Fibroblast of lung (primary cell): ENCODE measurements around the gene COX6A1. TPM values are rescaled to one million over a fixed set of nuclear protein-coding genes. Genes with fewer than 3 reads are reported as not detected.

ENCODE experiments used
- DNase-seq, 2 donors: peaks; one replicate each; pipeline versions ENCODE4 v3.0.0 to v3.0.0-alpha.2; 2010; ENCODE audit warnings: low read depth in 2 of 2
- H2AFZ ChIP-seq: 2 replicates; pipeline ENCODE4 v1.5.1; 2012; ENCODE audit warnings: low read length, control low read depth, inconsistent platforms
- H3K27ac ChIP-seq: 2 replicates; pipeline ENCODE4 v1.5.1; 2011; ENCODE audit warnings: low read length, control low read depth; ENCODE audit not compliant: insufficient read depth
- H3K27me3 ChIP-seq: 2 replicates; pipeline ENCODE4 v1.5.1; 2011; ENCODE audit warnings: mild to moderate bottlenecking, low read length; ENCODE audit not compliant: control insufficient read depth, insufficient read depth
- H3K36me3 ChIP-seq: 2 replicates; pipeline ENCODE4 v1.5.1; 2011; ENCODE audit warnings: low read length; ENCODE audit not compliant: control insufficient read depth, insufficient read depth
- H3K4me1 ChIP-seq: 2 replicates; pipeline ENCODE4 v1.5.1; 2011; ENCODE audit warnings: low read length; ENCODE audit not compliant: control insufficient read depth, insufficient read depth; ENCODE audit errors: extremely low read depth
- H3K4me2 ChIP-seq: 2 replicates; pipeline ENCODE4 v1.5.1; 2011; ENCODE audit warnings: low read length, control low read depth; ENCODE audit not compliant: insufficient read depth; ENCODE audit errors: extremely low read depth
- H3K4me3 ChIP-seq, 4 experiments: fragments of 200-600 bp in 1 of 4; sonication (generic) in 1 of 4; replicated peaks in 1 of 4; 2 replicates each; pipeline ENCODE4 v1.5.1; 2011 to 2016; ENCODE audit warnings: low read length in 4 of 4, low read depth in 3 of 4, mild to moderate bottlenecking in 3 of 4, control low read depth in 2 of 4, inconsistent platforms in 1 of 4, mixed read lengths in 1 of 4; ENCODE audit not compliant: insufficient read depth in 1 of 4; ENCODE audit errors: control extremely low read depth in 1 of 4
- H3K79me2 ChIP-seq: 2 replicates; pipeline ENCODE4 v1.5.1; 2012; ENCODE audit warnings: mild to moderate bottlenecking, low read length, inconsistent platforms; ENCODE audit not compliant: control insufficient read depth, insufficient read depth
- H3K9ac ChIP-seq: 2 replicates; pipeline ENCODE4 v1.5.1; 2011; ENCODE audit warnings: mild to moderate bottlenecking, low read length, control low read depth; ENCODE audit not compliant: insufficient read depth
- H3K9me3 ChIP-seq: 2 replicates; pipeline ENCODE4 v1.5.1; 2012; ENCODE audit warnings: low read depth, low read length; ENCODE audit not compliant: control insufficient read depth, insufficient read depth
- H4K20me1 ChIP-seq: 2 replicates; pipeline ENCODE4 v1.5.1; 2011; ENCODE audit warnings: low read length; ENCODE audit not compliant: control insufficient read depth, insufficient read depth; ENCODE audit errors: extremely low read depth
- CTCF ChIP-seq, 2 donors: IDR thresholded peaks in 1 of 2; conservative IDR thresholded peaks in 1 of 2; 1 replicate in 1 of 2; 2 replicates in 1 of 2; pipeline ENCODE4 v1.5.1; 2011 to 2012; ENCODE audit warnings: low read length in 2 of 2, control low read depth in 1 of 2, inconsistent platforms in 1 of 2, low read depth in 1 of 2, mild to moderate bottlenecking in 1 of 2
- EZH2 ChIP-seq: IDR thresholded peaks from 2 replicates; pipeline ENCODE4 v1.5.1; 2012; ENCODE audit warnings: low read length, control low read depth, mild to moderate bottlenecking; ENCODE audit errors: missing control alignments
- polyA plus RNA-seq, 2 donors: library from polyadenylated mRNA; depleted of rRNA in 1 of 2; stranded (reverse) in 1 of 2; unstranded in 1 of 2; fragments of >200 nt; gene quantifications; 2 replicates each; pipeline ENCODE4 v1.2.1, GENCODE V29; 2011 to 2012; ENCODE audit warnings: missing spikeins in 1 of 2
- total RNA-seq: library from RNA; depleted of rRNA; stranded (reverse); fragments of >200 nt; gene quantifications from 2 replicates; pipeline ENCODE4 v1.2.1, GENCODE V29; 2014

COX6A1 gene
- total and polyA plus RNA-seq, 2 donors (not counting 1 experiment from before 2014, with no cell fraction given) = 312 to 512 TPM

- H3K36me3 ChIP-seq = no peaks in the 10 kb centered on the region
- H3K9ac ChIP-seq = no peak overlapping the region
- peaks cover 17% of the 10 kb centered on the region for H3K27me3 ChIP-seq
- no peaks in the 10 kb centered on the region for H4K20me1 ChIP-seq
- H3K9me3 ChIP-seq = no peaks in the 10 kb centered on the region
- H2AFZ ChIP-seq = no peak overlapping the region
- no peak for TF ChIP-seq EZH2
- TF ChIP-seq CTCF (conservative IDR thresholded peaks at IDR 0.05 in 1 of 2, IDR thresholded peaks at IDR 0.05 in 1 of 2; ENCODE audit: low read depth in 1 of 2, low read length in 2 of 2) = no peak
- no peaks in the 10 kb centered on the region for H3K4me1 ChIP-seq
- H3K27ac ChIP-seq = no peak overlapping the region
- no peak overlapping the region for H3K4me3 ChIP-seq
- no peak for DNase-seq
- no peaks in the 10 kb centered on the region for H3K79me2 ChIP-seq
- no peak overlapping the region for H3K4me2 ChIP-seq
Measured at GRCh38 chr12:120394483-120395367, 43.2 kb upstream of the COX6A1 start.

- H3K79me2 ChIP-seq = no peaks in the 10 kb centered on the region
- no peaks in the 10 kb centered on the region for H3K36me3 ChIP-seq
- no peaks in the 10 kb centered on the region for H3K4me1 ChIP-seq
- H3K9me3 ChIP-seq = no peaks in the 10 kb centered on the region
- peaks cover 17% of the 10 kb centered on the region for H3K27me3 ChIP-seq
- H3K9ac ChIP-seq = no peak overlapping the region
- TF ChIP-seq EZH2 (no peak), CTCF (conservative IDR thresholded peaks at IDR 0.05 in 1 of 2, IDR thresholded peaks at IDR 0.05 in 1 of 2; ENCODE audit: low read depth in 1 of 2, low read length in 2 of 2) (no peak)
- DNase-seq = peak in 1 of 2 donors; percentile 50
- H4K20me1 ChIP-seq = no peaks in the 10 kb centered on the region
- H2AFZ ChIP-seq = no peak overlapping the region
- no peak overlapping the region for H3K4me3 ChIP-seq
- H3K4me2 ChIP-seq = no peak overlapping the region
- no peak overlapping the region for H3K27ac ChIP-seq
Measured at GRCh38 chr12:120397824-120398540, 39.9 kb upstream of the COX6A1 start.

GRCh38 chr12:120399531-120399930, 38.4 kb upstream of the COX6A1 start:
- peaks cover 11% of the 10 kb centered on the region for H3K27me3 ChIP-seq
- no peaks in the 10 kb centered on the region for H3K9me3 ChIP-seq
- H3K4me3 ChIP-seq = no peak overlapping the region
- TF ChIP-seq CTCF (conservative IDR thresholded peaks at IDR 0.05 in 1 of 2, IDR thresholded peaks at IDR 0.05 in 1 of 2; ENCODE audit: low read depth in 1 of 2, low read length in 2 of 2) (no peak), EZH2 (no peak)
- no peak overlapping the region for H3K4me2 ChIP-seq
- H3K9ac ChIP-seq = no peak overlapping the region
- H3K27ac ChIP-seq = no peak overlapping the region
- no peaks in the 10 kb centered on the region for H3K79me2 ChIP-seq
- no peak overlapping the region for H2AFZ ChIP-seq
- DNase-seq = peak; percentile 75 to 87
- H3K36me3 ChIP-seq = no peaks in the 10 kb centered on the region
- no peaks in the 10 kb centered on the region for H3K4me1 ChIP-seq
- H4K20me1 ChIP-seq = no peaks in the 10 kb centered on the region
